HG02884 (cell line): Measurements from ENCODE around the gene ANKRD50.

Experiments
- ATAC-seq: cut with Tn5 transposase; IDR thresholded peaks from one replicate; pipeline ENCODE4 v1.9.1; 2021; ENCODE audit warnings: mild to moderate bottlenecking, moderate library complexity; ENCODE audit not compliant: unreplicated experiment

ANKRD50 gene

GRCh38 chr4:124710015-124710741 is 2.4 kb downstream of the ANKRD50 start:
- no peak for ATAC-seq

GRCh38 chr4:124708517-124709300 is 3.8 kb downstream of the ANKRD50 start:
- no peak for ATAC-seq

- ATAC-seq: no peak
Measured at GRCh38 chr4:124705393-124705792, 7.1 kb downstream of the ANKRD50 start.

GRCh38 chr4:124703154-124703553 is 9.4 kb downstream of the ANKRD50 start:
- ATAC-seq: no peak

- ATAC-seq: no peak
Measured at GRCh38 chr4:124697441-124697840, 15.1 kb downstream of the ANKRD50 start.

- ATAC-seq: no peak
Measured at GRCh38 chr4:124696182-124696581, 16.4 kb downstream of the ANKRD50 start.

- ATAC-seq: no peak
Measured at GRCh38 chr4:124694946-124695598, 17.5 kb downstream of the ANKRD50 start.

- no peak for ATAC-seq
Measured at GRCh38 chr4:124694306-124694705, 18.2 kb downstream of the ANKRD50 start.

- ATAC-seq: no peak
Measured at GRCh38 chr4:124691801-124692200, 20.7 kb downstream of the ANKRD50 start.

GRCh38 chr4:124686279-124686678 is 26.3 kb downstream of the ANKRD50 start:
- ATAC-seq: no peak

GRCh38 chr4:124685851-124686250 is 26.7 kb downstream of the ANKRD50 start:
- no peak for ATAC-seq

- ATAC-seq: no peak
Measured at GRCh38 chr4:124684301-124684700, 28.2 kb downstream of the ANKRD50 start.

- ATAC-seq: no peak
Measured at GRCh38 chr4:124682384-124682783, 30.1 kb downstream of the ANKRD50 start.

GRCh38 chr4:124666496-124666895 is 46.0 kb downstream of the ANKRD50 start:
- no peak for ATAC-seq

GRCh38 chr4:124658795-124659194 is 53.7 kb downstream of the ANKRD50 start:
- ATAC-seq: no peak

GRCh38 chr4:124650614-124651013 is 61.9 kb downstream of the ANKRD50 start:
- no peak for ATAC-seq

- ATAC-seq: no peak
Measured at GRCh38 chr4:124647599-124647998, 64.9 kb downstream of the ANKRD50 start.

- no peak for ATAC-seq
Measured at GRCh38 chr4:124644621-124645020, 67.9 kb downstream of the ANKRD50 start.

- no peak for ATAC-seq
Measured at GRCh38 chr4:124642846-124643245, 69.7 kb downstream of the ANKRD50 start.

- ATAC-seq: peak; percentile 52
Measured at GRCh38 chr4:124641715-124642381, 70.7 kb downstream of the ANKRD50 start.

GRCh38 chr4:124640022-124640730 is 72.4 kb downstream of the ANKRD50 start:
- no peak for ATAC-seq
